DOHH2 (cell line): Measurements from ENCODE around the gene STK17A.

Experiments
- H3F3A ChIP-seq: fragments of 200-600 bp; sonication (generic), shearing (Covaris generic); 2 replicates; pipeline ENCODE4 v1.6.0; 2016; ENCODE audit warnings: antibody characterized with exemption, mild to moderate bottlenecking; ENCODE audit not compliant: control insufficient read depth, insufficient read depth
- H3K27ac ChIP-seq: fragments of 200-600 bp; sonication (generic); 2 replicates; pipeline ENCODE4 v1.5.1; 2014; ENCODE audit warnings: low read depth, mild to moderate bottlenecking, low read length, moderate library complexity
- H3K27me3 ChIP-seq: fragments of 200-600 bp; sonication (generic); 2 replicates; pipeline ENCODE4 v1.6.1; 2014; ENCODE audit warnings: mild to moderate bottlenecking, low read length, mixed read lengths; ENCODE audit not compliant: control insufficient read depth
- H3K36me3 ChIP-seq: fragments of 200-600 bp; sonication (generic); 2 replicates; pipeline ENCODE4 v1.6.1; 2014; ENCODE audit warnings: mild to moderate bottlenecking, low read length, moderate library complexity, mixed read lengths; ENCODE audit not compliant: control insufficient read depth
- H3K4me1 ChIP-seq: fragments of 200-600 bp; sonication (generic); 2 replicates; pipeline ENCODE4 v1.6.1; 2014; ENCODE audit warnings: mild to moderate bottlenecking, low read length, mixed read lengths; ENCODE audit not compliant: control insufficient read depth
- H3K4me2 ChIP-seq: fragments of 200-600 bp; sonication (generic); 2 replicates; pipeline ENCODE4 v1.6.0; 2014; ENCODE audit warnings: mild to moderate bottlenecking, low read length, moderate library complexity
- H3K4me3 ChIP-seq: fragments of 200-600 bp; sonication (generic); 2 replicates; pipeline ENCODE4 v1.5.1; 2014; ENCODE audit warnings: mild to moderate bottlenecking, low read length, mixed read lengths
- H3K79me2 ChIP-seq: fragments of 200-600 bp; sonication (generic); 2 replicates; pipeline ENCODE4 v1.6.1; 2014; ENCODE audit warnings: mild to moderate bottlenecking, low read length, mixed read lengths; ENCODE audit not compliant: control insufficient read depth
- H3K9me2 ChIP-seq: fragments of 200-600 bp; sonication (generic); replicated peaks from 2 replicates; pipeline ENCODE4 v1.6.1; 2014; ENCODE audit warnings: mild to moderate bottlenecking, low read length, mixed read lengths; ENCODE audit not compliant: control insufficient read depth
- H3K9me3 ChIP-seq: fragments of 200-600 bp; sonication (generic); 2 replicates; pipeline ENCODE4 v1.6.1; 2014; ENCODE audit warnings: antibody characterized with exemption, low read length, mixed read lengths; ENCODE audit not compliant: control insufficient read depth, insufficient read depth
- H4K20me1 ChIP-seq: fragments of 200-600 bp; sonication (generic); 2 replicates; pipeline ENCODE4 v1.6.0; 2014; ENCODE audit warnings: low read depth, mild to moderate bottlenecking, antibody characterized with exemption, low read length, moderate library complexity; ENCODE audit not compliant: control insufficient read depth, insufficient read depth
- CTCF ChIP-seq: fragments of 200-600 bp; sonication (generic); IDR thresholded peaks from one replicate; pipeline ENCODE4 v1.5.1; 2014; ENCODE audit warnings: antibody characterized with exemption, mild to moderate bottlenecking, low read depth, low read length; ENCODE audit not compliant: poor library complexity, severe bottlenecking
- EZH2phosphoT487 ChIP-seq: fragments of 200-600 bp; sonication (generic); IDR thresholded peaks from 2 replicates; pipeline ENCODE4 v1.6.1; 2017; ENCODE audit warnings: borderline replicate concordance, mild to moderate bottlenecking, antibody characterized with exemption, low read length, moderate library complexity, mixed read lengths

Gene STK17A

GRCh38 chr7:43568529-43568928 lies 14.4 kb upstream of the STK17A start:
- Histone ChIP-seq H3K9me3 (no peaks in the 10 kb centered on the region), H3F3A (no peaks in the 10 kb centered on the region), H3K36me3 (no peaks in the 10 kb centered on the region), H3K27me3 (peaks cover 23% of the 10 kb centered on the region), H3K4me3 (no peak overlapping the region), H3K9me2 (no peaks in the 10 kb centered on the region), H3K4me1 (no peaks in the 10 kb centered on the region), H3K4me2 (no peak overlapping the region), H4K20me1 (no peaks in the 10 kb centered on the region), H3K79me2 (no peaks in the 10 kb centered on the region), H3K27ac (no peak overlapping the region)
- TF ChIP-seq CTCF (no peak), EZH2phosphoT487 (no peak)

- Histone ChIP-seq H3K4me1 (no peaks in the 10 kb centered on the region), H3K27ac (no peak overlapping the region)
These were observed 13.5 kb upstream of the STK17A start for GRCh38 chr7:43569424-43569823.

GRCh38 chr7:43570688-43571365 lies 12.1 kb upstream of the STK17A start:
- H3K27ac ChIP-seq, result no peak overlapping the region

More at GRCh38 chr7:43569424-43569823, 13.5 kb upstream of the STK17A start:
- H3K4me2 ChIP-seq, result no peak overlapping the region
- no peak for TF ChIP-seq CTCF
- no peak for TF ChIP-seq EZH2phosphoT487
- H3K79me2 ChIP-seq, result no peaks in the 10 kb centered on the region
- H3K4me3 ChIP-seq, result no peak overlapping the region
- H3K9me3 ChIP-seq, result no peaks in the 10 kb centered on the region
- no peaks in the 10 kb centered on the region for H3F3A ChIP-seq
- no peaks in the 10 kb centered on the region for H4K20me1 ChIP-seq
- no peaks in the 10 kb centered on the region for H3K9me2 ChIP-seq
- H3K36me3 ChIP-seq, result no peaks in the 10 kb centered on the region
- peaks cover 23% of the 10 kb centered on the region for H3K27me3 ChIP-seq

More at GRCh38 chr7:43570688-43571365, 12.1 kb upstream of the STK17A start:
- Histone ChIP-seq H4K20me1 (no peaks in the 10 kb centered on the region), H3K4me2 (no peak overlapping the region), H3K4me1 (no peaks in the 10 kb centered on the region), H3K79me2 (no peaks in the 10 kb centered on the region), H3K27me3 (peaks cover 18% of the 10 kb centered on the region), H3K36me3 (no peaks in the 10 kb centered on the region), H3K9me2 (no peaks in the 10 kb centered on the region), H3F3A (no peaks in the 10 kb centered on the region), H3K9me3 (no peaks in the 10 kb centered on the region), H3K4me3 (no peak overlapping the region)
- TF ChIP-seq EZH2phosphoT487, result no peak
- TF ChIP-seq CTCF, result no peak
